Liver (tissue), 9 donors: ENCODE measurements around the gene NFIA. TPM values are rescaled to one million over a fixed set of nuclear protein-coding genes. Genes with fewer than 3 reads are reported as not detected.

Experiments used
- DNase-seq: peaks from one replicate; pipeline ENCODE4 v3.0.0-alpha.2; 2017; ENCODE audit warnings: low spot score
- H3K27ac ChIP-seq, 2 donors: one replicate each; pipeline ENCODE4 v1.7.0; 2013; ENCODE audit warnings: inconsistent platforms in 2 of 2, low read length in 2 of 2, control low read depth in 1 of 2, low read depth in 1 of 2, mild to moderate bottlenecking in 1 of 2
- H3K27me3 ChIP-seq, 4 donors: one replicate each; pipeline versions ENCODE4 v1.6.1 to v1.7.0; 2013; ENCODE audit warnings: low read length in 3 of 4, inconsistent platforms in 1 of 4, mild to moderate bottlenecking in 1 of 4, moderate library complexity in 1 of 4; ENCODE audit not compliant: control insufficient read depth in 4 of 4, insufficient read depth in 4 of 4
- H3K36me3 ChIP-seq, 4 donors: one replicate each; pipeline versions ENCODE4 v1.6.1 to v1.7.0; 2013; ENCODE audit warnings: low read length in 3 of 4, mild to moderate bottlenecking in 3 of 4, low read depth in 1 of 4, moderate library complexity in 1 of 4; ENCODE audit not compliant: control insufficient read depth in 4 of 4, insufficient read depth in 3 of 4
- H3K4me1 ChIP-seq, 4 donors: one replicate each; pipeline versions ENCODE4 v1.6.1 to v1.7.0; 2013; ENCODE audit warnings: low read length in 3 of 4, mild to moderate bottlenecking in 3 of 4, moderate library complexity in 1 of 4; ENCODE audit not compliant: control insufficient read depth in 4 of 4, insufficient read depth in 4 of 4
- H3K4me3 ChIP-seq, 3 donors: one replicate each; pipeline versions ENCODE4 v1.6.1 to v1.7.0; 2013; ENCODE audit warnings: low read length in 3 of 3, control low read depth in 1 of 3, low read depth in 1 of 3, mild to moderate bottlenecking in 1 of 3
- H3K9ac ChIP-seq, 2 donors: one replicate each; pipeline ENCODE4 v1.7.0; 2013; ENCODE audit warnings: low read length in 2 of 2, mild to moderate bottlenecking in 2 of 2, moderate library complexity in 2 of 2, control low read depth in 1 of 2, low read depth in 1 of 2
- H3K9me3 ChIP-seq, 4 donors: one replicate each; pipeline versions ENCODE4 v1.6.1 to v1.7.0; 2013; ENCODE audit warnings: low read length in 3 of 4; ENCODE audit not compliant: control insufficient read depth in 4 of 4
- ATF3 ChIP-seq: IDR thresholded peaks from 2 replicates; pipeline ENCODE4 v1.6.1; 2016; ENCODE audit warnings: antibody characterized with exemption
- CTCF ChIP-seq: fragments of 150-350 bp; IDR thresholded peaks from 2 replicates; pipeline ENCODE4 v1.5.1; 2017; ENCODE audit warnings: improper control_type of control experiment, low read depth, low read length; ENCODE audit not compliant: missing input control
- EGR1 ChIP-seq, 2 donors: IDR thresholded peaks; 2 replicates each; pipeline ENCODE4 v1.6.1; 2016 to 2018; ENCODE audit warnings: antibody characterized with exemption in 2 of 2, low read depth in 2 of 2
- FOXA1 ChIP-seq: IDR thresholded peaks from 2 replicates; pipeline ENCODE4 v1.6.1; 2016; ENCODE audit warnings: antibody characterized with exemption
- FOXA2 ChIP-seq: IDR thresholded peaks from 2 replicates; pipeline ENCODE4 v1.6.1; 2016; ENCODE audit warnings: antibody characterized with exemption
- GABPA ChIP-seq, 2 donors: IDR thresholded peaks in 1 of 2; conservative IDR thresholded peaks in 1 of 2; 2 replicates each; pipeline ENCODE4 v1.6.1; 2016; ENCODE audit warnings: antibody characterized with exemption in 2 of 2, mild to moderate bottlenecking in 1 of 2, moderate library complexity in 1 of 2
- HNF4A ChIP-seq, 2 donors: conservative IDR thresholded peaks; 2 replicates each; pipeline ENCODE4 v1.6.1; 2016; ENCODE audit warnings: antibody characterized with exemption in 2 of 2, mild to moderate bottlenecking in 2 of 2
- JUND ChIP-seq, 2 donors: IDR thresholded peaks; 2 replicates each; pipeline ENCODE4 v1.6.1; 2016; ENCODE audit warnings: antibody characterized with exemption in 2 of 2
- MAX ChIP-seq: IDR thresholded peaks from 2 replicates; pipeline ENCODE4 v1.6.1; 2016; ENCODE audit warnings: antibody characterized with exemption
- NR2F2 ChIP-seq: IDR thresholded peaks from 2 replicates; pipeline ENCODE4 v1.6.1; 2016; ENCODE audit warnings: antibody characterized with exemption
- RAD21 ChIP-seq, 2 donors: IDR thresholded peaks; 2 replicates each; pipeline ENCODE4 v1.6.1; 2016; ENCODE audit warnings: antibody characterized with exemption in 2 of 2, mild to moderate bottlenecking in 2 of 2
- REST ChIP-seq: IDR thresholded peaks from 2 replicates; pipeline ENCODE4 v1.6.1; 2016; ENCODE audit warnings: antibody characterized with exemption, mild to moderate bottlenecking
- RXRA ChIP-seq, 2 donors: IDR thresholded peaks; 2 replicates each; pipeline ENCODE4 v1.6.1; 2017 to 2018; ENCODE audit warnings: antibody characterized with exemption in 2 of 2, mild to moderate bottlenecking in 1 of 2
- SP1 ChIP-seq: IDR thresholded peaks from 2 replicates; pipeline ENCODE4 v1.6.1; 2018; ENCODE audit warnings: antibody characterized with exemption, mild to moderate bottlenecking
- TAF1 ChIP-seq: conservative IDR thresholded peaks from 2 replicates; pipeline ENCODE4 v1.6.1; 2016; ENCODE audit warnings: antibody characterized with exemption, mild to moderate bottlenecking
- YY1 ChIP-seq: IDR thresholded peaks from 2 replicates; pipeline ENCODE4 v1.6.1; 2016; ENCODE audit warnings: antibody characterized with exemption, mild to moderate bottlenecking
- ZBTB33 ChIP-seq: IDR thresholded peaks from 2 replicates; pipeline ENCODE4 v1.6.1; 2016; ENCODE audit warnings: antibody characterized with exemption
- WGBS: extraction: QIAGEN DNeasy Blood & Tissue Kit; methylation state at CpG from one replicate; pipeline ENCODE4 v1.1.7; 2013; 5-methylcytosine and 5-hydroxymethylcytosine counted together
- polyA plus RNA-seq, 2 donors: library from polyadenylated mRNA; stranded (reverse) in 1 of 2; unstranded in 1 of 2; fragments of 200-250 nt in 1 of 2; fragments of >200 nt in 1 of 2; fragmentation: Nextera tagmentation in 1 of 2; extraction: Ambion mirVana in 1 of 2; gene quantifications; one replicate each; pipeline versions ENCODE4 v1.2.1 to v1.2.3, GENCODE V29; 2013 to 2015
- total RNA-seq, 2 donors: library from RNA; depleted of rRNA; stranded (reverse); fragments of >200 nt; gene quantifications; one replicate each; pipeline ENCODE4 v1.2.3, GENCODE V29; 2014
- donor health status: healthy.
- donor health status: healthy.
- donor health status: healthy.
- donor health status: healthy.
- donor health status: healthy.

Gene NFIA
- 10 to 100 TPM; 16.6 to 27.7 TPM for total RNA-seq
- polyA plus RNA-seq: 10 to 100 TPM in 1 of 2 donors, 1 to 10 TPM in 1; 6.8 to 53.7 TPM

GRCh38 chr1:61082311-61083012 lies at the start of gene NFIA:
TSS of gene NFIA (plus strand) at chr1:61082561.
- H3K4me3 ChIP-seq: peak within 1 kb of the TSS; percentile 87 to 100 (median 92)
- TF ChIP-seq HNF4A (conservative IDR thresholded peaks at IDR 0.05) (peak; percentile 33 to 66), TAF1 (peak; percentile 52), REST (peak; percentile 29), RXRA (IDR thresholded peaks at IDR 0.05) (peak in 1 of 2 donors; percentile 49), MAX (peak; percentile 53), YY1 (no peak), FOXA1 (no peak), SP1 (peak; percentile 20)
- peaks cover 4 to 61% (median 47%) of the 10 kb centered on the region in 4 donors for H3K4me1 ChIP-seq
- DNase-seq: peak; percentile 70
- no peaks in the 10 kb centered on the region for H3K36me3 ChIP-seq
- H3K9ac ChIP-seq: peak within 1 kb of the TSS; percentile 84 to 97
- H3K27me3 ChIP-seq: no peaks in the 10 kb centered on the region
- WGBS: under 1% methylated on average over 70 of the region's 73 CpGs
- no peaks in the 10 kb centered on the region for H3K9me3 ChIP-seq
- peak within 1 kb of the TSS; percentile 97 to 98 for H3K27ac ChIP-seq

- Histone ChIP-seq H3K4me1 (no peaks in the 10 kb centered on the region), H3K9me3 (no peaks in the 10 kb centered on the region), H3K27ac (no peak overlapping the region), H3K36me3 (no peaks in the 10 kb centered on the region), H3K27me3 (no peaks in the 10 kb centered on the region), H3K9ac (no peak overlapping the region), H3K4me3 (no peak overlapping the region)
- DNase-seq: no peak
- TF ChIP-seq TAF1: no peak
- no peak for TF ChIP-seq FOXA2
- TF ChIP-seq CTCF: no peak
- TF ChIP-seq RAD21 (IDR thresholded peaks at IDR 0.05): no peak
- no peak for TF ChIP-seq RXRA (IDR thresholded peaks at IDR 0.05)
- TF ChIP-seq EGR1 (IDR thresholded peaks at IDR 0.05; ENCODE audit: low read depth in 2 of 2): no peak
- TF ChIP-seq HNF4A (conservative IDR thresholded peaks at IDR 0.05): no peak
- TF ChIP-seq SP1: no peak
- no peak for TF ChIP-seq ZBTB33
- no peak for TF ChIP-seq GABPA (IDR thresholded peaks at IDR 0.05 in 1 of 2, conservative IDR thresholded peaks at IDR 0.05 in 1 of 2)
- no peak for TF ChIP-seq MAX
- TF ChIP-seq NR2F2: no peak
- TF ChIP-seq YY1: no peak
- no peak for TF ChIP-seq ATF3
- TF ChIP-seq FOXA1: no peak
- TF ChIP-seq REST: no peak
- TF ChIP-seq JUND (IDR thresholded peaks at IDR 0.05): no peak
These were observed 46.5 kb upstream of the NFIA start for GRCh38 chr1:61035880-61036279.
